Lower leg skin (tissue), 4 donors: Measurements from ENCODE around the gene ZNF566. TPM values are rescaled to one million over a fixed set of nuclear protein-coding genes. Genes with fewer than 3 reads are reported as not detected.

Experiments used
- DNase-seq, 2 donors: peaks; one replicate each; pipeline ENCODE4 v3.0.0-alpha.2; 2019; ENCODE audit warnings: low spot score in 2 of 2
- H3K4me3 ChIP-seq: fragments of 200-600 bp; sonication (generic); 2 replicates; pipeline ENCODE4 v1.5.1; 2017; ENCODE audit warnings: mild to moderate bottlenecking, low read depth; ENCODE audit not compliant: poor library complexity, severe bottlenecking
- CTCF ChIP-seq, 3 donors: fragments of 450-650 bp; IDR thresholded peaks; one replicate each; pipeline ENCODE4 v1.5.1; 2016; ENCODE audit warnings: antibody characterized with exemption in 3 of 3, mild to moderate bottlenecking in 3 of 3, moderate library complexity in 2 of 3
- POLR2A ChIP-seq, 2 donors: fragments of 450-650 bp; IDR thresholded peaks; one replicate each; pipeline ENCODE4 v1.6.1; 2016 to 2017; ENCODE audit warnings: antibody characterized with exemption in 2 of 2, mild to moderate bottlenecking in 1 of 2, moderate library complexity in 1 of 2
- WGBS, 2 donors: methylation state at CpG; one replicate each; pipeline ENCODE4 v1.1.5; 2018; 5-methylcytosine and 5-hydroxymethylcytosine counted together
- intact Hi-C: fragments of 100-400 bp; cut with DNase I; formaldehyde crosslinking; loops from one replicate; pipeline ENCODE4 v1.15.0; 2023; ENCODE audit warnings: low total_unique reads
- total RNA-seq, 4 donors: library from RNA; depleted of rRNA; stranded (reverse); fragments of >200 nt; gene quantifications; one replicate each; pipeline ENCODE4 v1.1.0, GENCODE V29; 2016

The ZNF566 gene
- total RNA-seq, result 10 to 100 TPM in 1 of 4 donors, 1 to 10 TPM in 3; 4.8 to 10.2 (median 5.7) TPM

GRCh38 chr19:36489118-36489919, at the start of gene ZNF566:
ZNF566 (minus strand) TSS chr19:36489561; CDS start chr19:36476557, 13,004 bp downstream.
- peak within 1 kb of the TSS; percentile 58 for H3K4me3 ChIP-seq
- 1% methylated on average over 46 to 52 of the region's 53 CpGs for WGBS, 2 donors
- no peak for TF ChIP-seq CTCF (IDR thresholded peaks at IDR 0.05)
- no peak for TF ChIP-seq POLR2A (IDR thresholded peaks at IDR 0.05)
- intact Hi-C loops, result no loop called here
- DNase-seq, result peak; percentile 91 to 97

GRCh38 chr19:36528921-36529518, 39.7 kb upstream of the ZNF566 start:
- DNase-seq, result no peak
- WGBS, 2 donors, result 10 to 13% methylated on average over 12 of the region's 12 CpGs
- intact Hi-C loops, result no loop called here
- TF ChIP-seq CTCF (IDR thresholded peaks at IDR 0.05), result no peak
- TF ChIP-seq POLR2A (IDR thresholded peaks at IDR 0.05), result no peak
- peak overlapping the region; percentile 51 for H3K4me3 ChIP-seq

- DNase-seq, result peak; percentile 95 to 99
- 1% methylated on average over 43 to 50 of the region's 55 CpGs for WGBS, 2 donors
- intact Hi-C loops, result no loop called here
Observed at GRCh38 chr19:36528194-36528920, 39.0 kb upstream of the ZNF566 start, which contains the start of gene ZNF260. ZNF260 (minus strand) TSS chr19:36528271; CDS start chr19:36515238, 13,033 bp downstream.

GRCh38 chr19:36527873-36528193, 38.5 kb upstream of the ZNF566 start:
- peak overlapping the region; percentile 51 for H3K4me3 ChIP-seq
- no peak for TF ChIP-seq CTCF (IDR thresholded peaks at IDR 0.05)
- no peak for TF ChIP-seq POLR2A (IDR thresholded peaks at IDR 0.05)
- intact Hi-C loops, result no loop called here
- DNase-seq, result no peak
- 1% methylated on average over 13 of the region's 13 CpGs for WGBS, 2 donors

More at GRCh38 chr19:36528194-36528920, 39.0 kb upstream of the ZNF566 start, which contains the start of gene ZNF260:
- TF ChIP-seq CTCF (IDR thresholded peaks at IDR 0.05) (no peak), POLR2A (IDR thresholded peaks at IDR 0.05) (no peak)
- peak within 1 kb of the TSS; percentile 51 for H3K4me3 ChIP-seq

GRCh38 chr19:36527341-36527740, 38.0 kb upstream of the ZNF566 start:
- DNase-seq, result no peak
- no peak overlapping the region for H3K4me3 ChIP-seq
- 8 to 9% methylated on average over 5 of the region's 5 CpGs for WGBS, 2 donors
- intact Hi-C loops, result no loop called here
- no peak for TF ChIP-seq POLR2A (IDR thresholded peaks at IDR 0.05)
- TF ChIP-seq CTCF (IDR thresholded peaks at IDR 0.05), result no peak
